Nephron (organoid): ENCODE measurements around the gene FAM167B.
A peak's percentile ranks its signal among the peaks of the same experiment; 100 is the strongest.

Source experiments
- H3K27ac Mint-ChIP-seq, 3 experiments: 2 replicates each; pipeline ENCODE4 v1.8.0; 2020; ENCODE audit warnings: mixed read lengths in 3 of 3, mild to moderate bottlenecking in 2 of 3, moderate library complexity in 1 of 3
- H3K27me3 Mint-ChIP-seq: 2 replicates; pipeline ENCODE4 v1.8.0; 2021; ENCODE audit warnings: low read depth, mild to moderate bottlenecking, moderate library complexity, mixed read lengths
- H3K36me3 Mint-ChIP-seq: 2 replicates; pipeline ENCODE4 v1.8.0; 2020; ENCODE audit warnings: low read depth, mixed read lengths
- H3K4me1 Mint-ChIP-seq: 2 replicates; pipeline ENCODE4 v1.8.0; 2020; ENCODE audit warnings: mixed read lengths
- H3K4me3 Mint-ChIP-seq, 3 experiments: 2 replicates each; pipeline ENCODE4 v1.8.0; 2020; ENCODE audit warnings: mild to moderate bottlenecking in 3 of 3, mixed read lengths in 3 of 3, moderate library complexity in 2 of 3
- H3K9me3 Mint-ChIP-seq: 2 replicates; pipeline ENCODE4 v1.8.0; 2020; ENCODE audit warnings: mixed read lengths
- CTCF ChIP-seq, 3 experiments: fragments of 200-600 bp; sonication (generic); IDR thresholded peaks; one replicate each; pipeline ENCODE4 v1.5.0; 2021; ENCODE audit warnings: antibody characterized with exemption in 3 of 3; ENCODE audit not compliant: unreplicated experiment in 3 of 3

FAM167B gene

GRCh38 chr1:32246888-32247273, at the start of gene FAM167B:
Gene FAM167B (plus strand): TSS chr1:32247222. CDS start chr1:32247422, 200 bp downstream.
- peaks cover 34% of the 10 kb centered on the region for H3K4me1 Mint-ChIP-seq
- TF ChIP-seq CTCF (IDR thresholded peaks at IDR 0.05; ENCODE audit: unreplicated experiment in 3 of 3): no peak
- peaks cover 8% of the 10 kb centered on the region for H3K27me3 Mint-ChIP-seq
- H3K4me3 Mint-ChIP-seq: peak within 1 kb of the TSS in 1 of 3 experiments; percentile 18
- peak within 1 kb of the TSS; percentile 28 to 47 (median 31) for H3K27ac Mint-ChIP-seq
- H3K36me3 Mint-ChIP-seq: no peaks in the 10 kb centered on the region
- no peaks in the 10 kb centered on the region for H3K9me3 Mint-ChIP-seq

- TF ChIP-seq CTCF (IDR thresholded peaks at IDR 0.05; ENCODE audit: unreplicated experiment in 3 of 3): no peak
- no peaks in the 10 kb centered on the region for H3K9me3 Mint-ChIP-seq
- H3K36me3 Mint-ChIP-seq: peaks cover 27% of the 10 kb centered on the region
- peak overlapping the region; percentile 12 to 43 (median 41) for H3K4me3 Mint-ChIP-seq
- H3K4me1 Mint-ChIP-seq: peaks cover 36% of the 10 kb centered on the region
- H3K27ac Mint-ChIP-seq: peak overlapping the region; percentile 23 to 98 (median 55)
- no peaks in the 10 kb centered on the region for H3K27me3 Mint-ChIP-seq
Measured at GRCh38 chr1:32197837-32198236, 49.2 kb upstream of the FAM167B start.

- H3K4me1 Mint-ChIP-seq: peaks cover 36% of the 10 kb centered on the region
- peaks cover 21% of the 10 kb centered on the region for H3K36me3 Mint-ChIP-seq
- H3K9me3 Mint-ChIP-seq: no peaks in the 10 kb centered on the region
- peak overlapping the region; percentile 23 to 98 (median 43) for H3K27ac Mint-ChIP-seq
- H3K4me3 Mint-ChIP-seq: peak overlapping the region; percentile 29 to 93 (median 59)
- TF ChIP-seq CTCF (IDR thresholded peaks at IDR 0.05; ENCODE audit: unreplicated experiment in 3 of 3): no peak
- no peaks in the 10 kb centered on the region for H3K27me3 Mint-ChIP-seq
Measured at GRCh38 chr1:32198237-32199042, 48.6 kb upstream of the FAM167B start.

DNA sequence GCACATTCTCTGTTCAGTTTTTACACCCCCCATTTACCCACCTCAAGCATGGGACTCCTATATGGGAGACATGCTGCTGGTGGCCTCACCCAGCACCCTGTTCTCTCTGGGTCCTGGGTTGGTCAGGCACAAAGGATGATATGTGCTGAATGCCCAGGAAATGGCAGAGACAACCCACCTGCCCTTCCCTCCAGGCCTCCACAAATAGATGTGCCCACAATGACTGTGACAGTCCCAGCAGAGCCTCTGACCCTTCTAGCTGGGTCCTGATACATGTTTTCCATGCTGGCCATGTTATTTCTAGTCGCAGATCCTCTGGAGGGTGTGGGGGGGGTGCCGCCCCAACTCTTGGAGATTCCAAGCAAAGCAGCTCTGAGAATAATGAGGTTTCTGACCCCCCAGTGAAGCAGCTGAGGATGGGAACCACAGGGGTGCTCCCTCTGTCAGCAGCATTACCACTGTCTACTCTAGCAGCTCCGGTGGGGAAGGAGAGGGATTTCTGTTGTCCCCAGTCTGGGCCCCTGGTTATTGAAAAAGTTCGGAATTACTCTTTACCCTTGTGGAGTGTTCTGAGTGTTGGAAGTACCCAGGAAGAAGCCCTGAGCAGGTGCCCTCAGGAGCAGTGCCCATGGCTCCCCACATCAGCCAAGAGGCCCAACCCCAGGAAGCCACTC, 47.8 kb upstream of the FAM167B start:
- H3K4me1 Mint-ChIP-seq: peaks cover 36% of the 10 kb centered on the region
- H3K9me3 Mint-ChIP-seq: no peaks in the 10 kb centered on the region
- H3K27ac Mint-ChIP-seq: peak overlapping the region; percentile 23 to 98 (median 43)
- peaks cover 15% of the 10 kb centered on the region for H3K36me3 Mint-ChIP-seq
- TF ChIP-seq CTCF (IDR thresholded peaks at IDR 0.05; ENCODE audit: unreplicated experiment in 3 of 3): no peak
- no peaks in the 10 kb centered on the region for H3K27me3 Mint-ChIP-seq
- H3K4me3 Mint-ChIP-seq: peak overlapping the region; percentile 27 to 93 (median 85)

DNA sequence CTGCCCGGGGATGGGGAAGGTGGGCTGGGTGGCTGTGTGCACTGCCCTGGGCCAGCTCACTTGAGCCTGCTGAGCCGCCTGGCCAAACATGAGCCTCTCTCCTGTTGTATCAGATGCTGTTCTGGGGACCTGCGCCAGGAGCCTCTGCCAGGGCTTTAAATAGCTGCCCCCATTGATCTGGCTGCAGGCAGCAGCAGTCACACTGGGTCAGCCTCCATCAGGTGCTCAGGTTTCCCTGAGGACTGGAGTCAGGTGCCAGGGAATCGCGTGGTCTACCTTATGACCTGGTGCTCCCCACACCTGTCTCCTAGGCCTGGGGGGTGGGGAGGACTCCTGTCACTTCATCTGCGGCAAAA, 47.3 kb upstream of the FAM167B start:
- TF ChIP-seq CTCF (IDR thresholded peaks at IDR 0.05; ENCODE audit: unreplicated experiment in 3 of 3): no peak
- Mint-ChIP-seq H3K36me3 (peaks cover 11% of the 10 kb centered on the region), H3K27ac (peak overlapping the region; percentile 97 to 98 (median 98)), H3K9me3 (no peaks in the 10 kb centered on the region), H3K4me3 (peak overlapping the region; percentile 85 to 93 (median 86)), H3K4me1 (peaks cover 40% of the 10 kb centered on the region), H3K27me3 (no peaks in the 10 kb centered on the region)
